IPS-11a (cell line): Measurements from ENCODE around the gene CMTM2.
A peak's percentile ranks its signal among the peaks of the same experiment; 100 is the strongest.
"Not testable (repeated sequence)": the region's sequence is repeated elsewhere in the genome, so short reads cannot be mapped to it uniquely, and the experiment has no call there.

Source experiments
- H3K4me3 ChIP-seq: one replicate; pipeline ENCODE4 v1.5.1; 2013; ENCODE audit warnings: low read depth, low read length, control low read depth

The CMTM2 gene

GRCh38 chr16:66605979-66606751 is 26.9 kb downstream of the CMTM2 start:
- peak overlapping the region; percentile 43 for H3K4me3 ChIP-seq

GRCh38 chr16:66608241-66609138 is 29.2 kb downstream of the CMTM2 start:
- H3K4me3 ChIP-seq: no peak overlapping the region

- no peak overlapping the region for H3K4me3 ChIP-seq
Measured at GRCh38 chr16:66609139-66609510, 29.9 kb downstream of the CMTM2 start.

- H3K4me3 ChIP-seq: no peak overlapping the region
Measured at GRCh38 chr16:66610111-66610820, 31.0 kb downstream of the CMTM2 start.

GRCh38 chr16:66611911-66612310 is 32.6 kb downstream of the CMTM2 start:
- H3K4me3 ChIP-seq: not testable (repeated sequence)

- no peak overlapping the region for H3K4me3 ChIP-seq
Measured at GRCh38 chr16:66612422-66612821, 33.2 kb downstream of the CMTM2 start.

GRCh38 chr16:66614161-66614802 is 35.0 kb downstream of the CMTM2 start:
- H3K4me3 ChIP-seq: no peak overlapping the region

GRCh38 chr16:66616169-66616568 is 36.9 kb downstream of the CMTM2 start:
- no peak overlapping the region for H3K4me3 ChIP-seq

- H3K4me3 ChIP-seq: no peak overlapping the region
Measured at GRCh38 chr16:66616592-66616991, 37.3 kb downstream of the CMTM2 start.

- H3K4me3 ChIP-seq: no peak overlapping the region
Measured at GRCh38 chr16:66617010-66617434, 37.8 kb downstream of the CMTM2 start.

GRCh38 chr16:66617728-66618127 is 38.5 kb downstream of the CMTM2 start:
- no peak overlapping the region for H3K4me3 ChIP-seq

GRCh38 chr16:66618588-66619375 is 39.5 kb downstream of the CMTM2 start:
- H3K4me3 ChIP-seq: no peak overlapping the region

- H3K4me3 ChIP-seq: no peak overlapping the region
Measured at GRCh38 chr16:66619534-66620428, 40.5 kb downstream of the CMTM2 start.

GRCh38 chr16:66620429-66620795 is 41.1 kb downstream of the CMTM2 start:
- no peak overlapping the region for H3K4me3 ChIP-seq

GRCh38 chr16:66621973-66622372 is 42.7 kb downstream of the CMTM2 start:
- H3K4me3 ChIP-seq: no peak overlapping the region

GRCh38 chr16:66622863-66623262 is 43.6 kb downstream of the CMTM2 start:
- no peak overlapping the region for H3K4me3 ChIP-seq

- H3K4me3 ChIP-seq: no peak overlapping the region
Measured at GRCh38 chr16:66623755-66624154, 44.5 kb downstream of the CMTM2 start.

GRCh38 chr16:66627611-66628378 is 48.5 kb downstream of the CMTM2 start:
- H3K4me3 ChIP-seq: not testable (repeated sequence)
